ENCODE data around the gene USP54.

DNA sequence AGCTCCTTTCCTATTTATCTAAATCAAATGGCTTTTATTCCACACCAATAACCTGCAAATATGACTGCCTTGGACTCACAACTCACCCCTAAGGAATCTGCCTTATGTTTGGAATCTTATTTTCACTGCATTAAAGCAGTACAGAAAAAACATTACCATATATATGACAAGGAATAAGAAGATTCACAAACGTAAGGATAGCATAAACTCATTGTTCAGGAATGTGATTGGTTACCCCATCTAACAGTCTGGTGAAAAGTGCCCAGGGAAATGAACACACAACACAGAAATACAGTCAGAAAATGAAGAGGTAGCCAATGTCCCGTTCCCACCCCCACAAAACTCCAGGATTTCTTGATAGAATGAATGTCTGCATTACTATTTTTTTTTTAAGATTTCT is 97.4 kb downstream of the USP54 start:
- TF ChIP-seq, protein P1, sequence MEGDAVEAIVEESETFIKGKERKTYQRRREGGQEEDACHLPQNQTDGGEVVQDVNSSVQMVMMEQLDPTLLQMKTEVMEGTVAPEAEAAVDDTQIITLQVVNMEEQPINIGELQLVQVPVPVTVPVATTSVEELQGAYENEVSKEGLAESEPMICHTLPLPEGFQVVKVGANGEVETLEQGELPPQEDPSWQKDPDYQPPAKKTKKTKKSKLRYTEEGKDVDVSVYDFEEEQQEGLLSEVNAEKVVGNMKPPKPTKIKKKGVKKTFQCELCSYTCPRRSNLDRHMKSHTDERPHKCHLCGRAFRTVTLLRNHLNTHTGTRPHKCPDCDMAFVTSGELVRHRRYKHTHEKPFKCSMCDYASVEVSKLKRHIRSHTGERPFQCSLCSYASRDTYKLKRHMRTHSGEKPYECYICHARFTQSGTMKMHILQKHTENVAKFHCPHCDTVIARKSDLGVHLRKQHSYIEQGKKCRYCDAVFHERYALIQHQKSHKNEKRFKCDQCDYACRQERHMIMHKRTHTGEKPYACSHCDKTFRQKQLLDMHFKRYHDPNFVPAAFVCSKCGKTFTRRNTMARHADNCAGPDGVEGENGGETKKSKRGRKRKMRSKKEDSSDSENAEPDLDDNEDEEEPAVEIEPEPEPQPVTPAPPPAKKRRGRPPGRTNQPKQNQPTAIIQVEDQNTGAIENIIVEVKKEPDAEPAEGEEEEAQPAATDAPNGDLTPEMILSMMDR (conservative IDR thresholded peaks at IDR 0.05; ENCODE audit: low read depth, low read length): no peak
- TF ChIP-seq EZH2 (IDR thresholded peaks at IDR 0.05; ENCODE audit: borderline replicate concordance, low read depth, low read length, poor library complexity, severe bottlenecking): no peak

All from A673 (cell line).